SK-N-SH treated with all-trans-retinoic acid at 6 μM for 48 hours (cell line): Measurements from ENCODE around the gene DPP7.

Source experiments
- ATAC-seq: fragments of 200-7000 bp; cut with Tn5 transposase; 3 replicates; pipeline ENCODE4 v1.9.1; 2020; ENCODE audit warnings: mild to moderate bottlenecking, moderate library complexity
- ARNTL ChIP-seq: fragments of 450-650 bp; formaldehyde crosslinking; IDR thresholded peaks from 2 replicates; pipeline ENCODE4 v1.5.0; 2020; ENCODE audit warnings: low read depth, mild to moderate bottlenecking, moderate library complexity, borderline replicate concordance
- BACH2 ChIP-seq: fragments of 250-450 bp; sonication (Bioruptor Pico); IDR thresholded peaks from 2 replicates; pipeline ENCODE4 v1.9.0; 2021; ENCODE audit warnings: mild to moderate bottlenecking, borderline replicate concordance
- CREB5 ChIP-seq: fragments of 250-450 bp; sonication (Bioruptor Pico); IDR thresholded peaks from 2 replicates; pipeline ENCODE4 v1.5.1; 2020; ENCODE audit warnings: low read depth, mild to moderate bottlenecking, moderate library complexity
- CSDC2 ChIP-seq: fragments of 250-450 bp; sonication (Bioruptor Pico); IDR thresholded peaks from 2 replicates; pipeline ENCODE4 v1.5.0; 2020; ENCODE audit warnings: mild to moderate bottlenecking, moderate library complexity
- CSRNP3 ChIP-seq: fragments of 250-450 bp; sonication (Bioruptor Pico); IDR thresholded peaks from 2 replicates; pipeline ENCODE4 v1.5.1; 2021; ENCODE audit warnings: mild to moderate bottlenecking, moderate library complexity
- ESRRG ChIP-seq: fragments of 250-450 bp; sonication (Bioruptor Pico); IDR thresholded peaks from 2 replicates; pipeline ENCODE4 v1.6.1; 2021; ENCODE audit warnings: mild to moderate bottlenecking
- GLIS3 ChIP-seq: fragments of 250-450 bp; sonication (Bioruptor Pico); IDR thresholded peaks from 2 replicates; pipeline ENCODE4 v1.5.0; 2020; ENCODE audit warnings: mild to moderate bottlenecking, moderate library complexity
- ISL1 ChIP-seq: fragments of 250-450 bp; sonication (Bioruptor Pico); IDR thresholded peaks from 2 replicates; pipeline ENCODE4 v2.1.2; 2022; ENCODE audit warnings: mild to moderate bottlenecking, moderate library complexity
- OSR1 ChIP-seq: fragments of 250-450 bp; sonication (Bioruptor Pico); IDR thresholded peaks from 2 replicates; pipeline ENCODE4 v1.8.0; 2022; ENCODE audit warnings: moderate library complexity, mild to moderate bottlenecking, inconsistent platforms
- PATZ1 ChIP-seq: fragments of 250-450 bp; sonication (Bioruptor Pico); IDR thresholded peaks from 2 replicates; pipeline ENCODE4 v1.8.0; 2020; ENCODE audit warnings: mild to moderate bottlenecking, moderate library complexity, borderline replicate concordance
- POU6F1 ChIP-seq: fragments of 250-450 bp; sonication (Bioruptor Pico); IDR thresholded peaks from 2 replicates; pipeline ENCODE4 v1.8.0; 2021; ENCODE audit warnings: low read depth, mild to moderate bottlenecking, moderate library complexity, borderline replicate concordance
- PPARA ChIP-seq: fragments of 250-450 bp; sonication (Bioruptor Pico); IDR thresholded peaks from 2 replicates; pipeline ENCODE4 v1.5.0; 2020; ENCODE audit warnings: mild to moderate bottlenecking, borderline replicate concordance
- SNAI2 ChIP-seq: fragments of 250-450 bp; sonication (Bioruptor Pico); IDR thresholded peaks from 2 replicates; pipeline ENCODE4 v1.5.0; 2020; ENCODE audit warnings: mild to moderate bottlenecking, moderate library complexity
- TCF4 ChIP-seq: fragments of 250-450 bp; sonication (Bioruptor Pico); IDR thresholded peaks from 2 replicates; pipeline ENCODE4 v1.8.0; 2021; ENCODE audit warnings: mild to moderate bottlenecking, moderate library complexity, borderline replicate concordance
- TOX ChIP-seq: fragments of 250-450 bp; sonication (Bioruptor Pico); IDR thresholded peaks from 2 replicates; pipeline ENCODE4 v1.8.0; 2021; ENCODE audit warnings: mild to moderate bottlenecking, moderate library complexity, borderline replicate concordance
- TSHZ2 ChIP-seq: fragments of 250-450 bp; sonication (Bioruptor Pico); IDR thresholded peaks from 2 replicates; pipeline ENCODE4 v1.5.0; 2020; ENCODE audit warnings: mild to moderate bottlenecking, moderate library complexity
- ZC3H10 ChIP-seq: fragments of 250-450 bp; sonication (Bioruptor Pico); IDR thresholded peaks from 2 replicates; pipeline ENCODE4 v1.5.1; 2021; ENCODE audit warnings: mild to moderate bottlenecking, moderate library complexity
- ZFP3 ChIP-seq: fragments of 250-450 bp; sonication (Bioruptor Pico); IDR thresholded peaks from 2 replicates; pipeline ENCODE4 v1.5.0; 2020; ENCODE audit warnings: mild to moderate bottlenecking, moderate library complexity
- ZNF565 ChIP-seq: fragments of 450-650 bp; formaldehyde crosslinking; conservative IDR thresholded peaks from 2 replicates; pipeline ENCODE4 v1.5.0; 2020; ENCODE audit warnings: low read depth, mild to moderate bottlenecking, moderate library complexity
- ZNF70 ChIP-seq: fragments of 450-650 bp; formaldehyde crosslinking; IDR thresholded peaks from 2 replicates; pipeline ENCODE4 v1.5.0; 2020; ENCODE audit warnings: mild to moderate bottlenecking, moderate library complexity
- ZNF8 ChIP-seq: fragments of 450-650 bp; formaldehyde crosslinking; IDR thresholded peaks from 2 replicates; pipeline ENCODE4 v1.5.0; 2020; ENCODE audit warnings: mild to moderate bottlenecking, moderate library complexity

The DPP7 gene

GRCh38 chr9:137141050-137141810 lies 26.7 kb upstream of the DPP7 start:
- TF ChIP-seq OSR1 (CRISPR knock-in tag) (no peak), TSHZ2 (CRISPR knock-in tag) (no peak), SNAI2 (CRISPR knock-in tag) (no peak), ZC3H10 (no peak), ESRRG (CRISPR knock-in tag) (no peak), BACH2 (no peak), PATZ1 (CRISPR knock-in tag) (no peak), ZFP3 (CRISPR knock-in tag) (no peak), ISL1 (CRISPR knock-in tag) (no peak), CSDC2 (CRISPR knock-in tag) (no peak), CREB5 (CRISPR knock-in tag) (no peak), ZNF8 (no peak), GLIS3 (CRISPR knock-in tag) (no peak)
- no peak for ATAC-seq

GRCh38 chr9:137140151-137141012 lies 25.8 kb upstream of the DPP7 start:
- no peak for TF ChIP-seq ZNF8
- TF ChIP-seq CSDC2 (CRISPR knock-in tag) = no peak
- TF ChIP-seq ISL1 (CRISPR knock-in tag) = no peak
- no peak for TF ChIP-seq ZFP3 (CRISPR knock-in tag)
- TF ChIP-seq OSR1 (CRISPR knock-in tag) = no peak
- no peak for TF ChIP-seq ARNTL (CRISPR knock-in tag)
- TF ChIP-seq TOX (CRISPR knock-in tag) = no peak
- TF ChIP-seq CSRNP3 (CRISPR knock-in tag) = no peak
- no peak for TF ChIP-seq SNAI2 (CRISPR knock-in tag)
- no peak for TF ChIP-seq GLIS3 (CRISPR knock-in tag)
- TF ChIP-seq TSHZ2 (CRISPR knock-in tag) = no peak
- TF ChIP-seq PPARA = no peak
- TF ChIP-seq ZNF70 (CRISPR knock-in tag) = no peak
- TF ChIP-seq ZNF565 (CRISPR knock-in tag) = no peak
- no peak for TF ChIP-seq TCF4
- no peak for TF ChIP-seq POU6F1
- TF ChIP-seq CREB5 (CRISPR knock-in tag) = no peak
- ATAC-seq = no peak
